ENCODE data around the gene MTPN. TPM values are rescaled to one million over a fixed set of nuclear protein-coding genes. Genes with fewer than 3 reads are reported as not detected.

MTPN gene
- total RNA-seq, 4 donors from 2014 or later: 66.3 to 94.6 (median 75.0) TPM

- H3K27me3 ChIP-seq: no peaks in the 10 kb centered on the region
- H3K4me1 ChIP-seq: peaks cover 0 to 23% (median 0%) of the 10 kb centered on the region in 4 donors
- no peak for DNase-seq (ENCODE audit: low spot score in 2 of 2)
- TF ChIP-seq POLR2A (IDR thresholded peaks at IDR 0.05) (no peak), CTCF (IDR thresholded peaks at IDR 0.05) (no peak), EP300 (IDR thresholded peaks at IDR 0.05) (no peak)
- H3K36me3 ChIP-seq: peaks cover 0 to 17% (median 0%) of the 10 kb centered on the region in 3 donors
- no peaks in the 10 kb centered on the region for H3K9me3 ChIP-seq
- H3K4me3 ChIP-seq: no peak overlapping the region
- H3K27ac ChIP-seq: no peak overlapping the region
Measured at GRCh38 chr7:135950429-135950828, 26.7 kb downstream of the MTPN start.

- peaks cover 0 to 23% (median 0%) of the 10 kb centered on the region in 4 donors for H3K4me1 ChIP-seq
- no peak for DNase-seq (ENCODE audit: low spot score in 2 of 2)
- WGBS, 2 donors: 73 to 76% methylated on average over 3 of the region's 3 CpGs
- no peak overlapping the region for H3K4me3 ChIP-seq
- H3K27me3 ChIP-seq: no peaks in the 10 kb centered on the region
- no peak overlapping the region for H3K27ac ChIP-seq
- TF ChIP-seq EP300 (IDR thresholded peaks at IDR 0.05) (no peak), CTCF (IDR thresholded peaks at IDR 0.05) (no peak), POLR2A (IDR thresholded peaks at IDR 0.05) (no peak)
- H3K9me3 ChIP-seq: no peaks in the 10 kb centered on the region
- H3K36me3 ChIP-seq: peaks cover 0 to 22% (median 0%) of the 10 kb centered on the region in 3 donors
Measured at GRCh38 chr7:135946289-135947055, 30.7 kb downstream of the MTPN start.

GRCh38 chr7:135944753-135945152, 32.4 kb downstream of the MTPN start:
- no peak overlapping the region for H3K4me3 ChIP-seq
- no peaks in the 10 kb centered on the region for H3K9me3 ChIP-seq
- H3K36me3 ChIP-seq: peaks cover 0 to 9% (median 0%) of the 10 kb centered on the region in 3 donors
- no peak for DNase-seq (ENCODE audit: low spot score in 2 of 2)
- TF ChIP-seq EP300 (IDR thresholded peaks at IDR 0.05) (no peak), POLR2A (IDR thresholded peaks at IDR 0.05) (no peak), CTCF (IDR thresholded peaks at IDR 0.05) (no peak)
- H3K27ac ChIP-seq: no peak overlapping the region
- 96 to 98% methylated on average over 2 of the region's 2 CpGs for WGBS, 2 donors
- H3K27me3 ChIP-seq: no peaks in the 10 kb centered on the region
- H3K4me1 ChIP-seq: peaks cover 0 to 32% (median 0%) of the 10 kb centered on the region in 4 donors

- 78 to 81% methylated on average over 3 of the region's 3 CpGs for WGBS, 2 donors
- no peak for DNase-seq (ENCODE audit: low spot score in 2 of 2)
Measured at GRCh38 chr7:135943134-135943879, 33.9 kb downstream of the MTPN start.

More at GRCh38 chr7:135943134-135943879, 33.9 kb downstream of the MTPN start:
- no peak overlapping the region for H3K4me3 ChIP-seq
- H3K36me3 ChIP-seq: peaks cover 0 to 5% (median 0%) of the 10 kb centered on the region in 3 donors
- H3K27me3 ChIP-seq: no peaks in the 10 kb centered on the region
- peaks cover 0 to 33% (median 3%) of the 10 kb centered on the region in 4 donors for H3K4me1 ChIP-seq
- no peak overlapping the region for H3K27ac ChIP-seq
- H3K9me3 ChIP-seq: no peaks in the 10 kb centered on the region
- TF ChIP-seq EP300 (IDR thresholded peaks at IDR 0.05): no peak
- TF ChIP-seq POLR2A (IDR thresholded peaks at IDR 0.05): no peak
- TF ChIP-seq CTCF (IDR thresholded peaks at IDR 0.05): no peak
